Measurements from ENCODE around the gene NTM. TPM values are rescaled to one million over a fixed set of nuclear protein-coding genes. Genes with fewer than 3 reads are reported as not detected.

NTM gene
- total RNA-seq, 4 donors from 2014 or later: 0.78 to 1.1 (median 0.88) TPM; not detected in 1

- Histone ChIP-seq H3K4me3 (replicated peaks in 1 of 3) (no peak overlapping the region), H3K27ac (no peak overlapping the region), H3K9me3 (no peaks in the 10 kb centered on the region), H3K4me1 (no peaks in the 10 kb centered on the region), H3K27me3 (no peaks in the 10 kb centered on the region), H3K36me3 (no peaks in the 10 kb centered on the region)
- intact Hi-C loops (cut with DNase I): no loop called here
- DNase-seq: no peak
- 87 to 96% methylated on average over 14 of the region's 14 CpGs for WGBS, 2 donors
- TF ChIP-seq CTCF (IDR thresholded peaks at IDR 0.05): no peak
- no peak for TF ChIP-seq POLR2A (IDR thresholded peaks at IDR 0.05)
Measured at GRCh38 chr11:131837562-131837961, 467.1 kb downstream of the NTM start.

- no peak for DNase-seq
- intact Hi-C loops (cut with DNase I): no loop called here
- Histone ChIP-seq H3K36me3 (no peaks in the 10 kb centered on the region), H3K4me3 (replicated peaks in 1 of 3) (no peak overlapping the region), H3K27ac (no peak overlapping the region), H3K9me3 (no peaks in the 10 kb centered on the region), H3K27me3 (no peaks in the 10 kb centered on the region), H3K4me1 (no peaks in the 10 kb centered on the region)
- 80 to 85% methylated on average over 12 of the region's 12 CpGs for WGBS, 2 donors
- no peak for TF ChIP-seq CTCF (IDR thresholded peaks at IDR 0.05)
Measured at GRCh38 chr11:131838016-131838415, 467.6 kb downstream of the NTM start.

- WGBS, 2 donors: 84 to 92% methylated on average over 2 of the region's 2 CpGs
- Histone ChIP-seq H3K27me3 (no peaks in the 10 kb centered on the region), H3K27ac (no peak overlapping the region), H3K36me3 (no peaks in the 10 kb centered on the region), H3K4me3 (replicated peaks in 1 of 3) (no peak overlapping the region), H3K4me1 (no peaks in the 10 kb centered on the region), H3K9me3 (no peaks in the 10 kb centered on the region)
- DNase-seq: no peak
- TF ChIP-seq CTCF (IDR thresholded peaks at IDR 0.05): no peak
- intact Hi-C loops (cut with DNase I): no loop called here
Measured at GRCh38 chr11:131839326-131839725, 468.9 kb downstream of the NTM start.

- Histone ChIP-seq H3K4me1 (no peaks in the 10 kb centered on the region), H3K9me3 (no peaks in the 10 kb centered on the region), H3K27me3 (no peaks in the 10 kb centered on the region), H3K4me3 (replicated peaks in 1 of 3) (no peak overlapping the region), H3K27ac (no peak overlapping the region), H3K36me3 (no peaks in the 10 kb centered on the region)
- 82 to 86% methylated on average over 3 of the region's 3 CpGs for WGBS, 2 donors
- no peak for TF ChIP-seq CTCF (IDR thresholded peaks at IDR 0.05)
- no peak for TF ChIP-seq POLR2A (IDR thresholded peaks at IDR 0.05)
- no peak for DNase-seq
- intact Hi-C loops (cut with DNase I): no loop called here
Measured at GRCh38 chr11:131840545-131840944, 470.1 kb downstream of the NTM start.

GRCh38 chr11:131841028-131841427 is 470.6 kb downstream of the NTM start:
- WGBS, 2 donors: 70 to 74% methylated on average over 1 of the region's 1 CpG
- TF ChIP-seq POLR2A (IDR thresholded peaks at IDR 0.05) (no peak), CTCF (IDR thresholded peaks at IDR 0.05) (no peak)
- Histone ChIP-seq H3K4me3 (replicated peaks in 1 of 3) (no peak overlapping the region), H3K27ac (no peak overlapping the region), H3K27me3 (no peaks in the 10 kb centered on the region), H3K4me1 (no peaks in the 10 kb centered on the region), H3K9me3 (no peaks in the 10 kb centered on the region), H3K36me3 (no peaks in the 10 kb centered on the region)
- DNase-seq: no peak
- intact Hi-C loops (cut with DNase I): no loop called here
